ENCODE data around the gene FAM174B. TPM values are rescaled to one million over a fixed set of nuclear protein-coding genes. Genes with fewer than 3 reads are reported as not detected.

FAM174B gene
- total RNA-seq, 1 experiment from 2014 or later: 14.4 TPM

DNA sequence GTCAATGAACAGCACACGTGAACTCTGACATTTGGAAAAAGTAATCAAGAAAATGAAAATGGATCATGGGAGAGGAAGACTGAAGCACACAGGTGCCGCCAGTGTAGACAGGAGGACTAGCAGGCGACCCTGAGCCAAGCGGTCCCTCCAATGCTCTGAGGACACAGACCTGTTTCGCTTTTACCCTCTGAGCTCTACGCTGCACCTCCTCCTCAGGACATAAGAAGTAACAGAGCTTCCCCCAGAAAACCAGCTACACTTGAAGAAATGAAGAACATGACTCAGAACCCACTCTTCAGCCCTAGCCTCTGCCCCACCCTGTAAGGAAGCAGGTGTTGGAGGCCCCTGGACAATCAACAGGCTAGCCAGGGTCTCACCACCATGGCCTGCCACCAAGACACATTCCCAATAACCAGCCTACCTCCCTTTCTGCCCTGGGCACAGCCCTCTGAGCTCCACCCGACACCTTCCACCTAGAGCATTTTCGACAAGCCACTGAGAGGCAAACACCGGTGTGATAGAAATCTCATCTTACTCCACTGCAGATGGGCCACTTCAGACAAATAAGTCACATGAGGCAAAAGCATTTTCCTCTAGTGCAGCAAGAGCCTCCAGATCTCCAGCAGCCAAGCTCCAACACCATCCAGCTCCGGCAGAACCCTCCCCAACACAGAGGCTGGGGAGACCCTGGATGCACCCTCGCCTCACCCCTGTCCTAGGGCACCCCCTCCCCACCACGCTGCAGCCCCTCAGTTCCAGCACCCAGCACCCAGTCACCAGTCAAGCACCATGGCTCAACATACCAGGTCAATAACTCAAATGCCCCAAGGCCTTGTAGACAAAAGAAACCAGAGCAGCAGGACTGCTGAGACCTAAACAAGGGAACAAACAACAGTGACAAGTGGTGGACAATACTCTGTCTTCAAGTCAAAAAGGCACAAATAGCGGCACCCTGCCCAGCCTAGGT is 11.4 kb downstream of the FAM174B start:
- peak; percentile 64 for DNase-seq (ENCODE audit: low spot score)

DNA sequence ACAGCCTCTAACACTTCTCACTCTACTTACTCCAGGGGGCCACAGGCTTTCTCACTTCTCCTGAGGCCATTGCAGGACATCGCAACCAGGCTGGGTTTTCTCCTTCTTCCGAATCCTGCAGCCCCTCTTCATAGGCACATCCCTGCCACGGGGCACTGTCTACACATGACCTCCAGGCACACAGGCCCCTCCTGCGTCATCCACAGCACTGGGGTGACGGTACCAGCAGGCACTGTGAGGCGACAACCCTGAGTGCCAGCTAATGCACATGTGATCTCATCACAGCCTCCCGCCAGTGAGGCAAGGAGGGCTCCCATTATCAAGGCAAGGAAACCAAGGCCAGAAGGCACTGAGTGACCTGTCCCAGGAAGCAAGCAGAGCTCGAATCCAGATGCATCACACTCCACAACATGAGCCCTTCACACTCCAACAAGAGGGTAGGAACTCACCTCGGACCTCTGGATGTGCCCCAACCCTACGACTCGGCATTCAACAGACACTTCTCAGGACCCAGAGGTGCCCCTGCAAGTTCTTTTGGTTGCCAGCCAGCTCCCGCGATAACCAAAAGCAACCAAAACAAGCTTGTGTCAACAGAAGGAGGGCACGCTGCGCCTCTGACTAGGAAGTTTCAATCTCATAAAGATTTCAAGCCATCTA is 16.7 kb downstream of the FAM174B start:
- peak; percentile 63 for DNase-seq (ENCODE audit: low spot score)

DNA sequence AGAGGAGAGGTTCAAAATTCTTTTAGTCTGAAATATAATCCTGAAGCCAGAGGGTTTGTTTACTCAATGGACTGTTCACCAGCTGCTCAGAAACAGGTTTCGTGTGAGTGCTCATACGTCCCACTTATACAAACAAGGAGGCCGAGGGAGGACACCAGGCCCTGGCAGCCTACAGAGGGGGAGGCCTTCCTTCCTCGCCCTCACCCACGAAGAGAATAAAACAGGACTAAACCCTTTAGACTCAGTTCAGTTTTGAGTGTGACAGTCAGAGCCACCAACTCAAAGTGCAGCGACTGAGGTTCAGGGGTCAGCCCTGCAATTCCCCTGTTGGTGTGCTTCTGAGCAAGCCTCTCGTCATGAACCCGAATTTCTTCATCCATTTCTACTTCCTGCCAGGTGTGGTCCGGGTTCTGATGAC is 17.3 kb downstream of the FAM174B start:
- DNase-seq (ENCODE audit: low spot score): peak; percentile 87

DNA sequence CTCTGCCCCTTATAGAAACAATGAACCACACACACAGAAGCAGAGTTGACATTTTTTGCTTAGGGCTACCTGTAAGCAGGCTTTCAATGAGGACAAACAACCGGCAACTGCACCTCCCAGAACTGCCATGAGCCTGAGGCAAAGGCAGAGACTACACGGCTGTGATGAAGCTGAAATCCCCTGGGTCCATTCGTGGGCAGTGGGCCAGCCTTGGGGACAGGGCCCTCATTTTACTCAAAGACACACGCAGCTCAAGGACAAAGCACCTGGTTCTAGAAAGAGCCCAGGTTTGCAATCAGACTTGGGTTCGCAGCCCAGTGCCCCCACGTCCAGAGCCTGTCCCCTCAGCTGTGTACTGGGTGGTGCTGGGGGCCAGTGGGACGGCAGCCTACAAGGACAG is 17.9 kb downstream of the FAM174B start:
- DNase-seq (ENCODE audit: low spot score): peak; percentile 29

GRCh38 chr15:92636908-92637481 is 18.6 kb downstream of the FAM174B start:
- DNase-seq (ENCODE audit: low spot score): peak; percentile 53

DNA sequence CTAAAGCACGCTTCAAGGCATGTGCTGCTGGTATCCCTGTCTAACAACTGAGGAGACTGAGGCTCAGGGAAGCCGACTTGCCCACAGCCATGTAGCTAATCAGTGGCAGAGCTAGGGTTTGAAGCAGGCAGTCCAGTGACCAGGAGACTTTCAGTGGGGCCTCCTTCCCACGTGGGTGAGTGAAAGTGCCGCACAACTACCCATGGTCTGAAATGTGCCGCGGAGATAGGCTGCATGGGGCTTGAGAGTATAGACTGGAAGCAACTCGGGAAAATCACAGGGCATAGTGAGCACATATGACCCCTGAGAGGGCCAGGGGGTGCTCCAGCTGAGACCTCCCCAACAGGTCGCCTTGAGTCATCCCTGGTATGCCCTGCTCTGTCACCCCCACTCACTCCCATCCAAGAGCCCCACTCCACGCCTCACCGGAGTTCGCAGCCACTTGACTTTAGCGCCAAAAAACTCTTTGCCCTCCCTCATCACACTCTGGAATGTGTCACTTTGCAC is 19.1 kb downstream of the FAM174B start:
- no peak for DNase-seq (ENCODE audit: low spot score)

DNA sequence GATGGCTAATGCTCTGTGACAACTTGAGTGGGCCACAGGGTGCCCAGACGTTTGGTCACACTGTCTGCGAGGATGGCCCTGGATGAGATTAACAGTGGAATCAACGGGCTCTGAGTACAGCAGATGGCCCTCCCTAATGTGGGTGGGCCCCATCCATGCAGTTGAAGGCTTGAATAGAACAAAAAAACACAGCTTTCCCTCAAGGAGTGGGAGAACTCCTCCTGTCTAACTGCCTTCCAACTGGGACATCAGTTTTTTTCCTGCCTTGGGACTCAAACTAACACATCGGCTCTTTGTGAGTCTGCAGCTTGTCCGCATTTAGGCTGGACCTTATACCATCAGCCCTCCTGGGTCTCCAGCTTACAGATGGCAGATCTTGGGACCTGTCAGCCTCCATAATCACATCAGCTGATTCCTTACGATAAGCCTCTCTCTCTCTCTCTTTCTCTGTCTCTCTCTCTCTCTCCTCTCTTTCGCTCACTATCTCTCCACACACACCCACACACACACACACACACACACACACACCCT is 20.8 kb downstream of the FAM174B start:
- no peak for DNase-seq (ENCODE audit: low spot score)

DNA sequence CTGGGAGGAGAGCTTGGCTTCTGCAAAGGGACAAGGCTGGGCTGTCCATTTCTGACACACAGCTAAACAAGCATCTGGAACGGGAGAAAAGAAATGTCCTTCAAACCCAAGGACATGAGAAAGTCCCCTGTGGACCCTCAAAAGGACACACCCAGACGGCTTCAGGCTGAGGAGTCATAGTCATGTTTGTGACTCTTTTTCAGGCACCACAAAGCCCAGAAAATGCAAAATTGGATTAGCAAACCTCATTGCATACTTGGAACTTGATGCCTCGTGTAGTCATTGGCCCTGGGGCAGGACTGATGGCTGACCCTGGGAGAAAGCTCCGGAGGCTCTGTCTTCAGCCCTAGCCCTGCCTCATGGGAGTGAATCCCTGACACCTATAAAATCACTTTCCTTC is 21.5 kb downstream of the FAM174B start:
- DNase-seq (ENCODE audit: low spot score): no peak

DNA sequence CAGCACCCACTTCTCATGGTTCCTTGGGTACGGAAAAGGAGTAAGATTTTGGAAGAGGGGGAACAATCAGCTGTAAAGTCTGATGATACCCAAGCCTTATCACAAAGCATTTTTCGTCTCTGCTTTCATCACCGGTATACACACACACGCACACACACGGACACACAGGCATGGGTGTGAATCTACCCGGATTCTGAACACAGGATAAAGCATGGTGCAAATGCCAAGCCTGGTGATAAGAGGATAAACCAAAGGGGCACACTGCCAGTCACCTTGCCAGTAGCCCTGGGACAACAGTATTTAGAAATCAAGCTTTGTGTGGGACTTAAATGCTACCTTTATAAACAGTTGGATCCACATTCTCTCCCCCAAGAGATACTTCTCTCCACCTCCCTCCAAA is 22.2 kb downstream of the FAM174B start:
- DNase-seq (ENCODE audit: low spot score): no peak

DNA sequence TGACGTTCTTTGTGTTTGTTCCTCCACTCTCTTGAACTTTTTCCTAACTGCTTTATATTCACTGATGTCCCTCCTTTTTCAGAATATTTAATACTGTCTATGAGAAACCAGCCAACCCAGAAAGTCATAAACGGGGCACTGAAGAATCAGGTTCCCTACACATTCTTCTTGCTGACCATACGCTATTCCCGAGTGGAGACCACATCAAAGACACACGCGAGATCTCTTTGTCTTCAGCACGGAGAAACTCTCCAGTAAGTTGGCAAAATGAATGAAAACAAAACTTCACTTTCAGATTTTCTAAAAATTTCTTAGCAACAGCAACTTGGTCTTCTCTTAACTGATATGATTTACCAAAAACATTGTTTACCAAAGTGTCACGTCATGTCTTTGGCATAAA is 22.6 kb downstream of the FAM174B start:
- no peak for DNase-seq (ENCODE audit: low spot score)

DNA sequence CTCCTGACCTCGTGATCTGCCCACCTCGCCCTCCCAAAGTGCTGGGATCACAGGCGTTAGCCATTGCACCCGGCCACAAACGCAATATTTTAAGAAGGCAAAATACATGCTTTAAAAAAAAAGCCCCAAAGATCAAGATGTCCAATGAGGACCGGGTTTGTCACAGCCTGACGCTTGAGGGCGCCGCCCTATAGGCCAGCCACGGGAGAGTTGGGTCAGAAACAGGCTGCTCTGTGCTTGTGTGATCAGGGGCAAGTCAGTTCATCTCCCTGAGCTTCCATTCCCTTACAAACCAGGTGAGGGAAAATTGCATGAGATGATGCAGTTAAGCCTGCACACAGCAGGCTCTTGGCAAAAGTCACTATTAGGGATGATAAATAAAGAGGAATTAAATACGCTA is 23.9 kb downstream of the FAM174B start:
- no peak for DNase-seq (ENCODE audit: low spot score)

- DNase-seq (ENCODE audit: low spot score): no peak
Observed at GRCh38 chr15:92629975-92630626, 25.5 kb downstream of the FAM174B start.

DNA sequence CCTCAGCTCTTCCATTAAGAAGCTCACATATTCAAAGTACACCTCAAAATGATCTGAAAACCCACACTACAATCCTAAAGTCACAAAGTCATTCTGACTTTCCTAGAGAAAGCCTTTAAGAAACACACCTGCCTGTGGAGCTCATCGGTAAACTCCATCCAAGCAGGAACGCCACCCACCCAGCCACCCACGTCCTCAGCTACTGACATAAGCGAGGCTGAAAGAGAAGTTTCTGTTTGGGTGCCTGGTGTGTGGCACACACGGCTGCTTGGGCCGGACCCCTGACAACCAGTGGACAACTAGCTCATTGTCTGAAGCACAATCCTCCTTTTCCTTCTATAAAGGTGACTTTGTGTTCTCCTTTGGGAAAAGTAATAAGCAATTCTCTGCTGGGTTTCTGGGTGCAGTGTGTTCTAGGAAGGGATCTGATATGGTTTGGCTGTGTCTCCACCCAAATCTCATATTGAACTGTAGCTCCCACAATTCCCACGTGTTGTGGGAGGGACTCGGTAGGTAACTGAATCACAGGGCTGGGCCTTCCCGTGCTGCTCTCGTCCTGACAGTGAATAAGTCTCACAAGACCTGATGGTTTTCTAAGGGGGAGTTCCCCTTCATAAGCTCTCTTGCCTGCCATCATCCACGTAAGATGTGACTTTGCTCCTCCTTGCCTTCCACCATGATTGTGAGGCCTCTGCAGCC is 26.1 kb downstream of the FAM174B start:
- DNase-seq (ENCODE audit: low spot score): no peak

DNA sequence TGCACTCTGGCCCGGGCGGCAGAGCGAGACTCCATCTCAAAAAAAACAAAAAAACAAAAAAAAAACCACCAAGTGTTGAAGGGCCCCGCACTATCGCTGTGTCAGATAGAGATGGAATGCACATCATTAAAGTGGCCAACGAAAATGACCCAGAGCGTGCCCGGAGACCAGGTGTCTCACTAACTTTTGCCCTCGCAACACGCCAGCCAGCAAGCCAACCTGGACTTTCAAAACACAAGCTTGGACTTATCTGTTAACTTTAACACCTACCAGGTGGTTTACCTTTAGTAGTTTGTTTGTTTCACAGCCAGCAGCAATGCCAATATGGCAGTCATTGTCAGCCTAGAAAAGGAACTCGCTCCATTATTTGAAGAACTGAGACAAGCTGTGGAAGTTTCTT is 28.6 kb downstream of the FAM174B start:
- DNase-seq (ENCODE audit: low spot score): no peak

GRCh38 chr15:92625251-92625980 is 30.2 kb downstream of the FAM174B start:
- no peak for DNase-seq (ENCODE audit: low spot score)

- no peak for DNase-seq (ENCODE audit: low spot score)
Observed at GRCh38 chr15:92624401-92624991, 31.1 kb downstream of the FAM174B start.

- no peak for DNase-seq (ENCODE audit: low spot score)
Observed at GRCh38 chr15:92623435-92623834, 32.1 kb downstream of the FAM174B start.

DNA sequence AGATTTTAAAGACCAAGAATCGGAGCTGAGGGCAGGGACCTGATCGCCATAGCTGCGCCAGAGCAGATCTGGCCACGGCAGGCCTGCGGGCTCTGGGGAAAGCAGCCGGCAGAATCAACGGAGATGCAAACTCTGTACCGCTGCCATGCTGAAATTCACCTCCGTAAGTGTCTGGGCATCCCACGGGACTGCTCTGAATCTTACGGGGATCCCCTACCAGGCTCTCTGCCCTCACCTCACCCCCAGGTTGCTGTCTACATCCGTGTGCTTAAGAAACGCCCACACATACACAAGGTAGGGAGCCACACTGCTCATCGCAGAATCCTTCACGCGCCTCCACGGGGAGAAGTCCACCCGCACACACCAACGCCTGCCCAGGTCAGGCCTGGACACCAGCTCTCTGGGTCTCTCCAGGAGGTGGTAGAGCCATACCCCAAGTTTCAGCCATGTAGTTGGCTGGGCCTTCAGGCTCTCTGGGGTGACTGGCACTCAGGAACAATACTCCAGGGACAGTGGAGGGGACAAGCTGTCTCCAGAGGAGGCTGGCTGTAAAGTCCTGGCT is 33.5 kb downstream of the FAM174B start:
- DNase-seq (ENCODE audit: low spot score): no peak

GRCh38 chr15:92620991-92621390 is 34.6 kb downstream of the FAM174B start:
- DNase-seq (ENCODE audit: low spot score): no peak
